ENCODE results near the gene PCBP3. TPM values are rescaled to one million over a fixed set of nuclear protein-coding genes. Genes with fewer than 3 reads are reported as not detected.

Gene PCBP3
- total and polyA plus RNA-seq, 2 of the 8 experiments (the other 6 are each of a cell fraction or from before 2014, with no cell fraction given), result 3.5 to 6.3 TPM

GRCh38 chr21:45957551-45957950, 314.0 kb downstream of the PCBP3 start:
- H4K5ac ChIP-seq (ENCODE audit: insufficient read length, low read depth, low read length), result no peak overlapping the region
- H4K8ac ChIP-seq (ENCODE audit: extremely low read depth, insufficient read depth, low read length), result no peak overlapping the region
- no peak overlapping the region for H2AFZ ChIP-seq (ENCODE audit: low read length)
- no peak overlapping the region for H2BK15ac ChIP-seq (ENCODE audit: low read length)
- H4K20me1 ChIP-seq (replicated peaks in 1 of 2; ENCODE audit: control insufficient read depth in 1 of 2, insufficient read depth in 2 of 2, low read length in 2 of 2), result no peaks in the 10 kb centered on the region
- H3K4me3 ChIP-seq (ENCODE audit: extremely low read depth in 1 of 4, insufficient read depth in 2 of 4, low read depth in 3 of 4, low read length in 4 of 4), result no peak overlapping the region
- ChIA-PET POLR2A (ENCODE audit: partially characterized antibody) (no interaction called here), CTCF (ENCODE audit: partially characterized antibody) (interaction anchor here (0.8 to 1.4 kb wide), 3 partner anchors 9 to 153 kb away, joined by 3 to 5 read pairs (median 3); no protein-coding TSS in a partner anchor)
- no peaks in the 10 kb centered on the region for H3K27me3 ChIP-seq (replicated peaks in 1 of 4; ENCODE audit: control insufficient read depth in 3 of 4, extremely low read depth in 1 of 4, insufficient read depth in 3 of 4, low read length in 3 of 4)
- H2BK20ac ChIP-seq (ENCODE audit: low read length), result no peak overlapping the region
- H4K91ac ChIP-seq (replicated peaks; ENCODE audit: insufficient read length, low read length), result no peak overlapping the region
- DNase-seq (ENCODE audit: low read depth in 1 of 2, low spot score in 2 of 2) (no peak), FAIRE-seq (no peak)
- no peaks in the 10 kb centered on the region for H3K79me1 ChIP-seq (ENCODE audit: low read depth, low read length)
- WGBS, 2 experiments (ENCODE audit: extremely low coverage in 1 of 2, insufficient coverage in 1 of 2, insufficient read length in 1 of 2, insufficient replicate concordance in 2 of 2, low coverage in 1 of 2, low lambda C conversion rate in 2 of 2, missing lambda C conversion rate in 1 of 2), result 87% methylated on average over 4 of the region's 4 CpGs; no CpG with 5 or more reads in 1 of the 2 experiments
- H3K79me2 ChIP-seq (ENCODE audit: control insufficient read depth in 1 of 2, insufficient read depth in 2 of 2, low read length in 2 of 2), result no peaks in the 10 kb centered on the region
- no peak overlapping the region for H3K9ac ChIP-seq (replicated peaks in 1 of 4; ENCODE audit: extremely low read depth in 1 of 4, low read depth in 3 of 4, low read length in 3 of 4)
- H3K4me2 ChIP-seq (ENCODE audit: insufficient read depth in 1 of 2, low read depth in 2 of 2, low read length in 2 of 2), result no peak overlapping the region
- H2BK120ac ChIP-seq (replicated peaks; ENCODE audit: low read depth, low read length), result no peak overlapping the region
- no peaks in the 10 kb centered on the region for H3K36me3 ChIP-seq (ENCODE audit: control insufficient read depth in 2 of 4, insufficient read depth in 4 of 4, low read length in 3 of 4)
- H3K4me1 ChIP-seq (replicated peaks in 1 of 4; ENCODE audit: control insufficient read depth in 3 of 4, insufficient read depth in 4 of 4, low read length in 3 of 4), result no peaks in the 10 kb centered on the region; a peak in 1 of 7 replicates
- H3K27ac ChIP-seq (ENCODE audit: low read depth, low read length), result no peak overlapping the region
- H3K14ac ChIP-seq (ENCODE audit: insufficient read length), result no peak overlapping the region
- H2AK5ac ChIP-seq (ENCODE audit: low read depth, low read length), result no peak overlapping the region
- H3K4ac ChIP-seq (replicated peaks; ENCODE audit: insufficient read length, low read depth, low read length), result no peak overlapping the region
- no peak overlapping the region for H3K18ac ChIP-seq (ENCODE audit: extremely low read depth, low read length)
- H2BK5ac ChIP-seq (ENCODE audit: low read depth, low read length), result no peak overlapping the region
- no peak overlapping the region for H2BK12ac ChIP-seq (ENCODE audit: low read depth, low read length)
- no peak overlapping the region for H3K56ac ChIP-seq (replicated peaks; ENCODE audit: insufficient read length, low read depth, low read length)
- H3K9me3 ChIP-seq (ENCODE audit: insufficient read depth in 2 of 2, low read depth in 1 of 2, low read length in 1 of 2), result peaks cover 32 to 34% of the 10 kb centered on the region in 2 experiments
- no peaks in the 10 kb centered on the region for H3K23me2 ChIP-seq (ENCODE audit: low read depth, low read length)
- no peak overlapping the region for H3K23ac ChIP-seq (ENCODE audit: insufficient read length)
- no peak for TF ChIP-seq BACH1 (IDR thresholded peaks at IDR 0.05; ENCODE audit: low read length)
- TF ChIP-seq RBBP5 (IDR thresholded peaks at IDR 0.05; ENCODE audit: borderline replicate concordance, low read depth, low read length), result no peak
- no peak for TF ChIP-seq MAFK (IDR thresholded peaks at IDR 0.05; ENCODE audit: low read depth, low read length)
- no peak for TF ChIP-seq CEBPB (IDR thresholded peaks at IDR 0.05; ENCODE audit: low read depth, low read length)
- no peak for TF ChIP-seq HDAC6 (IDR thresholded peaks at IDR 0.05; ENCODE audit: low read depth, low read length)
- TF ChIP-seq SP2 (IDR thresholded peaks at IDR 0.05; ENCODE audit: low read length), result no peak
- TF ChIP-seq GTF2F1 (IDR thresholded peaks at IDR 0.05; ENCODE audit: borderline replicate concordance, low read depth, low read length), result no peak
- no peak for TF ChIP-seq TEAD4 (IDR thresholded peaks at IDR 0.05; ENCODE audit: low read depth, low read length)
- TF ChIP-seq SIN3A (conservative IDR thresholded peaks at IDR 0.05 in 1 of 2, IDR thresholded peaks at IDR 0.05 in 1 of 2; ENCODE audit: low read depth in 1 of 2, low read length in 2 of 2), result no peak
- TF ChIP-seq PHF8 (conservative IDR thresholded peaks at IDR 0.05; ENCODE audit: low read depth, low read length), result no peak
- TF ChIP-seq CBX5 (IDR thresholded peaks at IDR 0.05; ENCODE audit: low read depth, low read length), result no peak
- no peak for TF ChIP-seq ZNF274 (IDR thresholded peaks at IDR 0.05; ENCODE audit: borderline replicate concordance, extremely low read depth, low read length)
- no peak for TF ChIP-seq EP300 (IDR thresholded peaks at IDR 0.05; ENCODE audit: borderline replicate concordance in 1 of 2, low read depth in 2 of 2, low read length in 2 of 2)
- no peak for TF ChIP-seq SAP30 (IDR thresholded peaks at IDR 0.05; ENCODE audit: insufficient read depth, insufficient replicate concordance, low read length)
